A673 (cell line): ENCODE measurements around the gene COL4A2. TPM values are rescaled to one million over a fixed set of nuclear protein-coding genes. Genes with fewer than 3 reads are reported as not detected.

ENCODE experiments used
- BruUV-seq: library from RNA; stranded (reverse); fragments of 400-500 nt; replicated peaks from 2 replicates; lab custom pipeline; 2021; lab: Mats Ljungman, UMichigan
- CTCF ChIA-PET: fragments of 300-600 bp; sonication (Branson Sonifier 250); formaldehyde crosslinking; loops from one replicate; lab custom pipeline; 2022; ENCODE audit warnings: antibody characterized with exemption; lab: Charles Lee
- POLR2A ChIA-PET: fragments of 300-600 bp; sonication (Branson Sonifier 250); formaldehyde crosslinking; loops from one replicate; lab custom pipeline; 2022; ENCODE audit warnings: antibody characterized with exemption; ENCODE audit not compliant: low non-redundant PET; lab: Charles Lee
- DNase-seq: peaks from one replicate; pipeline ENCODE4 v3.0.0-alpha.2; 2015; ENCODE audit warnings: low spot score
- H3K27ac ChIP-seq: fragments of 200-600 bp; sonication (generic); 2 replicates; pipeline ENCODE4 v1.5.1; 2016; ENCODE audit warnings: mixed run types, low read depth, mild to moderate bottlenecking, mixed read lengths, antibody characterized with exemption, low read length; ENCODE audit not compliant: poor library complexity, severe bottlenecking
- H3K27me3 ChIP-seq: fragments of 200-600 bp; sonication (generic); replicated peaks from 2 replicates; pipeline ENCODE4 v1.6.1; 2017; ENCODE audit warnings: mixed run types, low read depth, mild to moderate bottlenecking, mixed read lengths, antibody characterized with exemption, low read length; ENCODE audit not compliant: insufficient read depth, poor library complexity
- H3K36me3 ChIP-seq: fragments of 200-600 bp; sonication (generic); 2 replicates; pipeline ENCODE4 v1.6.1; 2016; ENCODE audit warnings: mixed run types, mild to moderate bottlenecking, mixed read lengths, antibody characterized with exemption, low read length; ENCODE audit not compliant: insufficient read depth, poor library complexity, severe bottlenecking
- H3K4me1 ChIP-seq: fragments of 200-600 bp; sonication (generic); 2 replicates; pipeline ENCODE4 v1.6.1; 2017; ENCODE audit warnings: mixed run types, mild to moderate bottlenecking, mixed read lengths, antibody characterized with exemption, low read length; ENCODE audit not compliant: insufficient read depth, poor library complexity, severe bottlenecking
- H3K4me3 ChIP-seq: fragments of 200-600 bp; sonication (generic); 2 replicates; pipeline ENCODE4 v1.5.1; 2016; ENCODE audit warnings: low read depth, mixed run types, mild to moderate bottlenecking, mixed read lengths, low read length; ENCODE audit not compliant: poor library complexity, severe bottlenecking
- H3K9me3 ChIP-seq: fragments of 200-600 bp; sonication (generic); 2 replicates; pipeline ENCODE4 v1.6.1; 2016; ENCODE audit warnings: mixed run types, low read depth, mild to moderate bottlenecking, mixed read lengths, antibody characterized with exemption, low read length; ENCODE audit not compliant: poor library complexity, severe bottlenecking
- EZH2 ChIP-seq: fragments of 200-600 bp; sonication (generic); IDR thresholded peaks from 2 replicates; pipeline ENCODE4 v1.6.1; 2017; ENCODE audit warnings: borderline replicate concordance, low read depth, mild to moderate bottlenecking, mixed read lengths, antibody characterized with exemption, low read length; ENCODE audit not compliant: poor library complexity, severe bottlenecking
- intact Hi-C: fragments of 100-400 bp; cut with micrococcal nuclease; formaldehyde crosslinking; loops from one replicate; pipeline ENCODE4 v1.10.0; 2022; ENCODE audit not compliant: unreplicated experiment
- total RNA-seq: library from RNA; stranded (reverse); gene quantifications from 2 replicates; pipeline ENCODE4 v1.2.3, GENCODE V29; 2021
- TF ChIP-seq, protein P1 (sequence below): fragments of 300-800, 200-600 bp; sonication (generic); conservative IDR thresholded peaks from 2 replicates; pipeline ENCODE4 v1.5.1; 2017; ENCODE audit warnings: low read depth, mild to moderate bottlenecking, antibody characterized with exemption, low read length, moderate library complexity, mixed read lengths

The COL4A2 gene
- total RNA-seq, 1 experiment from 2014 or later: 184 TPM

DNA sequence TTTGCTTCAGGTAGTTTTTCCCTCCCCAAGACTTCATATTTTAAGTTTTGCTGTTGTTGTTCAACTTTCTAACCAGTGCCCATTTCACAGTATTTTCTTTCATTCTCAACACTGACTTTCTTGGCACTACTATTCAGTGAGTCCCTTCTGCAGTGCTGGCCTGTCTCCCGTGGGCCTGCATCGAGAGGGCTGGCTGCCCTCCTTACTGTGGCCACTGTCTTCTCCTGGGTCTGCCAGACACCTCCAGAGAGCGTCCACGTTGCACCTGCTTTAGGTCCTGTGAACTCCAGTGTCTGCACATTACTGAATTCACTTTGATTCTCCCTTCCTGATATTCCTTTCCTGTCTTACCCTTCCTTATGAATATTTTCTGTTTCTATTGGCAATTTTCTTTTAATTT, 27.4 kb upstream of the COL4A2 start:
- DNase-seq: no peak
- H3K36me3 ChIP-seq: no peaks in the 10 kb centered on the region
- H3K27ac ChIP-seq: no peak overlapping the region
- ChIA-PET POLR2A (no interaction called here), CTCF (no interaction called here)
- no peak for TF ChIP-seq EZH2
- TF ChIP-seq, protein P1, sequence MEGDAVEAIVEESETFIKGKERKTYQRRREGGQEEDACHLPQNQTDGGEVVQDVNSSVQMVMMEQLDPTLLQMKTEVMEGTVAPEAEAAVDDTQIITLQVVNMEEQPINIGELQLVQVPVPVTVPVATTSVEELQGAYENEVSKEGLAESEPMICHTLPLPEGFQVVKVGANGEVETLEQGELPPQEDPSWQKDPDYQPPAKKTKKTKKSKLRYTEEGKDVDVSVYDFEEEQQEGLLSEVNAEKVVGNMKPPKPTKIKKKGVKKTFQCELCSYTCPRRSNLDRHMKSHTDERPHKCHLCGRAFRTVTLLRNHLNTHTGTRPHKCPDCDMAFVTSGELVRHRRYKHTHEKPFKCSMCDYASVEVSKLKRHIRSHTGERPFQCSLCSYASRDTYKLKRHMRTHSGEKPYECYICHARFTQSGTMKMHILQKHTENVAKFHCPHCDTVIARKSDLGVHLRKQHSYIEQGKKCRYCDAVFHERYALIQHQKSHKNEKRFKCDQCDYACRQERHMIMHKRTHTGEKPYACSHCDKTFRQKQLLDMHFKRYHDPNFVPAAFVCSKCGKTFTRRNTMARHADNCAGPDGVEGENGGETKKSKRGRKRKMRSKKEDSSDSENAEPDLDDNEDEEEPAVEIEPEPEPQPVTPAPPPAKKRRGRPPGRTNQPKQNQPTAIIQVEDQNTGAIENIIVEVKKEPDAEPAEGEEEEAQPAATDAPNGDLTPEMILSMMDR: no peak
- intact Hi-C loops: no loop called here
- H3K9me3 ChIP-seq: no peaks in the 10 kb centered on the region
- no peaks in the 10 kb centered on the region for H3K27me3 ChIP-seq
- no peak overlapping the region for H3K4me3 ChIP-seq
- peaks cover 16% of the 10 kb centered on the region for H3K4me1 ChIP-seq
- no TSS peak for BruUV-seq

DNA sequence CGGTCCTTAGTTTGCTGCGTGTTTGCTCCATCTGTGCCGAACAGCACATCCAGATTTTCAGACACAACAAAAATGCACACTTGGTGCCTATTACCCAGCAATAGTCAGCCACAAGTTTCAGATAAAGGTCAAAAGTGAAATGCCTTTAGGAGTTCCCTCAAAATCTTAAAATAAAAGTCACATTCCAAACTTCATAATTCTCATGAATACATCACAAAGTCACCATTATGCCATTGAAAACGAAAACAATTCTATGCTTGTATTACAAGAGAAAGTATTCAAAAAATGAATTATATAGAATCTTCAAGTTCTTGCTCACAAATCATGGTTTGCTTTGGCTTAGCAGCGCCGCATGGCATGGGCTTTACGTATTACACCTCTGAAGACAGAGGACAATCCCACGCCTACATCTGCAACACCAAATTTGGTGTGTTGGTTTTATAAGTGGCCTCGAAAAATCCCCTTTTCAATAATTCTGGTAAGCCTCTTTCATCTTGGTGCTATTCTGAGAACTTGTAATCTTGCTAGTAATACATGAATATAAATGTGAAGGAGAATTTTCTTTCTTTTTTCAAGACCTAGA, 26.8 kb upstream of the COL4A2 start:
- no peak overlapping the region for H3K27ac ChIP-seq

DNA sequence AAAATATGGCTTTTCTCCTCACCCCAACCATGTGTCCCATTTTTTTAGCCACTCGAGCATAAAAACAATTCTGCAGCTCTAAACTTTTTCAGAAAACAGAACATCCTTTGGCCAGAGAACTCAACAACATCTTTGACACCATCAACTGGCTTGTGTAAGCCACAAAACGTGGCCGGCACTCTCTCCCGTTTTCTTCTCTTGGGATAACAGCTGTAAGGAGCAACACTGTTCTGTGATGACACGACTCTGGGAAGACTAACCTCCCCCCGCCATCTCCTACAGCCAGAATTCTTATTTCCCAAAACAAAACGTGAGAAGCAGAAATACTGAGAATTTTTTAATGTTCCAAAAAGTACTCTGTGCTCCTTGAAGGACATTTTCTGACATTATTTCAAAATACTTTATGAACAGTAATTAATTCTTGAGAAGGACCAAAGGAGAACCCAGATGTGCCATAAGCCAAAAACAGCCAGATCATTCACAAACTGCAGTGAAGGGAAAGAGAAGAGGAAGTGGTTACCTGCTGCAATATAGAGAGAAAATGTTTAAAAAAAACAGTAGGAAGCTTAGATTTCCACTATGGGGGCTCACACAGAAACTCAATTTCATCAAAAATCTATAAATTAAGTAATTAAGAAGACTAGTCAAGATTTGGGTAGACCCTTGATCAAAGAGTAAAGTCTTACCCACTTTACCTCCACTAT, 25.9 kb upstream of the COL4A2 start:
- H3K9me3 ChIP-seq: no peaks in the 10 kb centered on the region
- no peaks in the 10 kb centered on the region for H3K27me3 ChIP-seq
- no TSS peak for BruUV-seq
- TF ChIP-seq, protein P1: no peak
- TF ChIP-seq EZH2: no peak
- POLR2A ChIA-PET: no interaction called here
- CTCF ChIA-PET: no interaction called here
- intact Hi-C loops: no loop called here
- H3K4me3 ChIP-seq: no peak overlapping the region
- DNase-seq: no peak
- H3K36me3 ChIP-seq: no peaks in the 10 kb centered on the region
- no peak overlapping the region for H3K27ac ChIP-seq
- peaks cover 11% of the 10 kb centered on the region for H3K4me1 ChIP-seq

More for the DNA sequence above, 26.8 kb upstream of the COL4A2 start:
- Histone ChIP-seq H3K27me3 (no peaks in the 10 kb centered on the region), H3K4me3 (no peak overlapping the region), H3K4me1 (peaks cover 16% of the 10 kb centered on the region), H3K36me3 (no peaks in the 10 kb centered on the region), H3K9me3 (no peaks in the 10 kb centered on the region)
- no TSS peak for BruUV-seq
- TF ChIP-seq EZH2: no peak
- TF ChIP-seq, protein P1: no peak
- intact Hi-C loops: no loop called here
- CTCF ChIA-PET: no interaction called here
- no peak for DNase-seq
- POLR2A ChIA-PET: no interaction called here
